PC-3 (cell line): Measurements from ENCODE around the gene ARHGAP8. TPM values are rescaled to one million over a fixed set of nuclear protein-coding genes. Genes with fewer than 3 reads are reported as not detected.

Experiments
- ATAC-seq: fragments of 200-7000 bp; cut with Tn5 transposase; 2 replicates; pipeline ENCODE4 v1.9.1; 2020; ENCODE audit warnings: mild to moderate bottlenecking, moderate library complexity
- BruUV-seq: library from RNA; stranded (reverse); fragments of 400-500 nt; replicated peaks from 2 replicates; lab custom pipeline; 2021; lab: Mats Ljungman, UMichigan
- CTCF ChIA-PET: fragments of 300-600 bp; sonication (Branson Sonifier 250); formaldehyde crosslinking; loops from one replicate; lab custom pipeline; 2022; ENCODE audit warnings: antibody characterized with exemption; lab: Charles Lee
- POLR2A ChIA-PET: fragments of 300-600 bp; sonication (Branson Sonifier 250); formaldehyde crosslinking; loops from one replicate; lab custom pipeline; 2022; ENCODE audit warnings: antibody characterized with exemption; ENCODE audit not compliant: unreplicated experiment; lab: Charles Lee
- DNase-seq: peaks from one replicate; pipeline ENCODE4 v3.0.0-alpha.2; 2015
- H2AFZ ChIP-seq: fragments of 300-600 bp; sonication (generic); 2 replicates; pipeline ENCODE4 v1.6.0; 2016; ENCODE audit warnings: antibody characterized with exemption, low read length
- H3F3A ChIP-seq: fragments of 300-600 bp; sonication (generic); one replicate; pipeline ENCODE4 v1.6.0; 2017; ENCODE audit warnings: antibody characterized with exemption, low read length, control low read depth, mild to moderate bottlenecking; ENCODE audit not compliant: unreplicated experiment
- H3K27ac ChIP-seq: fragments of 300-600 bp; sonication (generic); 2 replicates; pipeline ENCODE4 v1.5.1; 2016; ENCODE audit warnings: mild to moderate bottlenecking, low read length
- H3K27me3 ChIP-seq: fragments of 300-600 bp; sonication (generic); 2 replicates; pipeline ENCODE4 v1.6.1; 2016; ENCODE audit warnings: low read length, mixed read lengths
- H3K36me3 ChIP-seq: fragments of 300-600 bp; sonication (generic); 2 replicates; pipeline ENCODE4 v1.6.1; 2016; ENCODE audit warnings: low read depth, mixed run types, low read length, mixed read lengths
- H3K4me1 ChIP-seq: fragments of 300-600 bp; sonication (generic); 2 replicates; pipeline ENCODE4 v1.5.1; 2016; ENCODE audit warnings: low read length; ENCODE audit not compliant: insufficient read depth
- H3K4me2 ChIP-seq: fragments of 300-600 bp; sonication (generic); 2 replicates; pipeline ENCODE4 v1.6.0; 2016; ENCODE audit warnings: low read length
- H3K4me3 ChIP-seq: fragments of 300-600 bp; sonication (generic); 2 replicates; pipeline ENCODE4 v1.5.1; 2016; ENCODE audit warnings: mild to moderate bottlenecking, low read length, mixed read lengths
- H3K79me2 ChIP-seq: fragments of 300-600 bp; sonication (generic); 2 replicates; pipeline ENCODE4 v1.6.1; 2017; ENCODE audit warnings: low read length, mixed read lengths
- H3K9ac ChIP-seq: fragments of 300-600 bp; sonication (generic); 2 replicates; pipeline ENCODE4 v1.6.0; 2016; ENCODE audit warnings: mild to moderate bottlenecking, low read length
- H3K9me2 ChIP-seq: fragments of 300-600 bp; sonication (generic); replicated peaks from 2 replicates; pipeline ENCODE4 v1.6.1; 2016; ENCODE audit warnings: mixed run types, low read length, mixed read lengths
- H3K9me3 ChIP-seq: fragments of 300-600 bp; sonication (generic); 2 replicates; pipeline ENCODE4 v1.6.1; 2016; ENCODE audit warnings: low read length, mixed read lengths
- H4K20me1 ChIP-seq: fragments of 300-600 bp; sonication (generic); 2 replicates; pipeline ENCODE4 v1.6.1; 2016; ENCODE audit warnings: low read length, mixed read lengths
- EZH2 ChIP-seq: fragments of 300-600 bp; sonication (generic); IDR thresholded peaks from one replicate; pipeline ENCODE4 v1.6.1; 2017; ENCODE audit warnings: antibody characterized with exemption, mild to moderate bottlenecking, low read length; ENCODE audit not compliant: unreplicated experiment
- EZH2phosphoT487 ChIP-seq: fragments of 300-600 bp; sonication (generic); IDR thresholded peaks from 2 replicates; pipeline ENCODE4 v1.6.1; 2018; ENCODE audit warnings: mild to moderate bottlenecking, antibody characterized with exemption, low read length, borderline replicate concordance
- intact Hi-C: fragments of 100-400 bp; cut with micrococcal nuclease; formaldehyde crosslinking; loops from 2 replicates; pipeline ENCODE4 v1.9.0; 2023
- total RNA-seq: library from RNA; depleted of rRNA; stranded (reverse); fragments of >200 nt; gene quantifications from 2 replicates; pipeline ENCODE4 v1.2.3, GENCODE V29; 2014
- TF ChIP-seq, protein P1 (sequence below): fragments of 300-600 bp; sonication (generic); conservative IDR thresholded peaks from 2 replicates; pipeline ENCODE4 v1.5.1; 2017; ENCODE audit warnings: antibody characterized with exemption, low read depth, mild to moderate bottlenecking, low read length

ARHGAP8 gene
- total RNA-seq, 1 experiment from 2014 or later, result 30.9 TPM

DNA sequence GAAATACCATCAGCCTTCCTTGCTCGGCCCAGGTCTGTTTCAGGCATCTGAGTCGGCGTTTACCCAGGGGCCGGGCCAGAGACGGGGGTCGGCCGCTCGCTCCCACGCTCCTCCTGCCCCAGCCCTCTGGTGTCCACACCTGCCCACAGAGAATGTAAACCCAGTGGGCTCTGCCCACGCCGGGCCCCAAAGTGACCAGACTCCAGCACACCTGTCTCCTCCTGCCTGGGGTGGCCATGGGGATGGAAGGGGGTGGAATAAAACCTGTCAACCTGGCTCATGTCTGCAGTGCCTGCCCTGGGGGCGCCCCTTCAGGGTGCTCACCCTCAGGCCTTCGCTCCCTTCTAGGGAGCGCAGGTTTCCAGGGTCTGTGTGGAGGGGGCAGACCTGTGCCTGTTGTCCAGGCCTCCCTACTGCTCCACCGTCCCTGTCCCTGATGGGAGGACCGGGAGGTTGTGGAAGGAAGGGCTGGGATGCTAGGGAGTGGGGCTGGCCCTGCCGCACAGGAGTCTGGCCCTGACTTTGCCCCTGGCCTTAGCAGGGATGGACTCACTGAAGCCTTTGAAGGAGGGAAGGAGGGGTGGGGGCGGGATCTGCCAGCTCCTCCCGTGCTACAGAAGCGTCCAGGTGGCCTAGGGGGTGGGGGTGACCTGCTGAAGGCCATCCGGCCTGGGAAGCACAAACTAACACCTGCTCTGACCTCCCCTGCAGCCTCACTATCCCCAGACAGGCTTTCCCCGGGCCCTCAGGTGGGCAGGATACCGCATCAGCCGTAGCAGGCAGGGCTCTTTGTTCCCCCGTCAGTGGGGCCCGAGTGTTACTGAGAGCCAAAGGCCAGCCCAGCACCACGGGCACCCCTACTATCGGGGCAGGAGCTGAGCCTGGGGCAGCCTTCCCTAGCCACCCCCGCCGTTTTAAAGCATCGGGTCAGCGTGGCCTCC, 14.7 kb upstream of the ARHGAP8 start:
- BruUV-seq, result no TSS peak
- ATAC-seq (no peak), DNase-seq (no peak)
- H3K9ac ChIP-seq, result no peak overlapping the region
- H3K4me3 ChIP-seq, result no peak overlapping the region
- H2AFZ ChIP-seq, result no peak overlapping the region
- H3K4me1 ChIP-seq, result peaks cover 18% of the 10 kb centered on the region; the same call in 1 of the 2 replicates
- TF ChIP-seq EZH2, result no peak
- no peak for TF ChIP-seq EZH2phosphoT487
- TF ChIP-seq, protein P1, sequence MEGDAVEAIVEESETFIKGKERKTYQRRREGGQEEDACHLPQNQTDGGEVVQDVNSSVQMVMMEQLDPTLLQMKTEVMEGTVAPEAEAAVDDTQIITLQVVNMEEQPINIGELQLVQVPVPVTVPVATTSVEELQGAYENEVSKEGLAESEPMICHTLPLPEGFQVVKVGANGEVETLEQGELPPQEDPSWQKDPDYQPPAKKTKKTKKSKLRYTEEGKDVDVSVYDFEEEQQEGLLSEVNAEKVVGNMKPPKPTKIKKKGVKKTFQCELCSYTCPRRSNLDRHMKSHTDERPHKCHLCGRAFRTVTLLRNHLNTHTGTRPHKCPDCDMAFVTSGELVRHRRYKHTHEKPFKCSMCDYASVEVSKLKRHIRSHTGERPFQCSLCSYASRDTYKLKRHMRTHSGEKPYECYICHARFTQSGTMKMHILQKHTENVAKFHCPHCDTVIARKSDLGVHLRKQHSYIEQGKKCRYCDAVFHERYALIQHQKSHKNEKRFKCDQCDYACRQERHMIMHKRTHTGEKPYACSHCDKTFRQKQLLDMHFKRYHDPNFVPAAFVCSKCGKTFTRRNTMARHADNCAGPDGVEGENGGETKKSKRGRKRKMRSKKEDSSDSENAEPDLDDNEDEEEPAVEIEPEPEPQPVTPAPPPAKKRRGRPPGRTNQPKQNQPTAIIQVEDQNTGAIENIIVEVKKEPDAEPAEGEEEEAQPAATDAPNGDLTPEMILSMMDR, result no peak
- no peaks in the 10 kb centered on the region for H3K9me3 ChIP-seq
- H4K20me1 ChIP-seq, result no peaks in the 10 kb centered on the region
- no peak overlapping the region for H3K4me2 ChIP-seq
- ChIA-PET CTCF (interaction anchor here (1.3 kb wide), 1 partner anchor 53 kb away, joined by 5 read pairs; no protein-coding TSS in a partner anchor), POLR2A (no interaction called here)
- no peak overlapping the region for H3K27ac ChIP-seq
- no peaks in the 10 kb centered on the region for H3K79me2 ChIP-seq
- no peaks in the 10 kb centered on the region for H3K36me3 ChIP-seq
- no peaks in the 10 kb centered on the region for H3K9me2 ChIP-seq
- intact Hi-C loops, result no loop called here
- no peaks in the 10 kb centered on the region for H3F3A ChIP-seq
- H3K27me3 ChIP-seq, result 0 out of 2 replicates have a peak, but pooled peaks cover 9% of the 10 kb centered on the region

DNA sequence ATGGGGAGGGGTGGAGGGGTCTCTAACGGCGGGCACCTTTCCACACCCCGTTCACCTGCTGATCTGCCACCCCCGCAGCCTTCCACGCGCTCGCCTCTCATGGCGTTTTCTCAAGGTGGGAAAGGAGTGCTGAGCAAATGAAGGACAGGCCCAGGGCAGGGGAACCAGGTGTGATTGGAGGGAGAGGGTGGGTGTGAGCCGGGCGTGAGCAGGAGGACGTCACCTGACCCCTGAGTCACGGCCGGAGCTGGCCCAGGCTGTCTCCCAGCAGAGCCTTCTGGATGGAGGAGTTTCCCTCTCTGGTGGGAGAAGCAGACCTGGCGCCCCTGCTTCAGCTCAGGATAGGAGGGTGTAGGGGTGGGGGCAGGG, 14.0 kb upstream of the ARHGAP8 start:
- no peaks in the 10 kb centered on the region for H3K9me3 ChIP-seq
- H3K27me3 ChIP-seq, result 0 out of 2 replicates have a peak, but pooled peaks cover 9% of the 10 kb centered on the region
- ATAC-seq, result 0 out of 2 replicates have a peak, but pooled peaks have one; percentile 34
- TF ChIP-seq EZH2phosphoT487 (no peak), EZH2 (no peak)
- TF ChIP-seq, protein P1, result no peak
- H3K9ac ChIP-seq, result no peak overlapping the region
- H4K20me1 ChIP-seq, result no peaks in the 10 kb centered on the region
- H3K9me2 ChIP-seq, result no peaks in the 10 kb centered on the region
- ChIA-PET CTCF (no interaction called here), POLR2A (no interaction called here)
- BruUV-seq, result no TSS peak
- no peaks in the 10 kb centered on the region for H3F3A ChIP-seq
- intact Hi-C loops, result no loop called here
- no peak overlapping the region for H2AFZ ChIP-seq
- H3K79me2 ChIP-seq, result no peaks in the 10 kb centered on the region
- peaks cover 18% of the 10 kb centered on the region; the same call in 1 of the 2 replicates for H3K4me1 ChIP-seq
- no peak overlapping the region for H3K4me2 ChIP-seq
- DNase-seq, result peak; percentile 21
- no peaks in the 10 kb centered on the region for H3K36me3 ChIP-seq
- no peak overlapping the region for H3K4me3 ChIP-seq
- no peak overlapping the region for H3K27ac ChIP-seq
